ENCODE measurements around the gene CLSTN3.

DNA sequence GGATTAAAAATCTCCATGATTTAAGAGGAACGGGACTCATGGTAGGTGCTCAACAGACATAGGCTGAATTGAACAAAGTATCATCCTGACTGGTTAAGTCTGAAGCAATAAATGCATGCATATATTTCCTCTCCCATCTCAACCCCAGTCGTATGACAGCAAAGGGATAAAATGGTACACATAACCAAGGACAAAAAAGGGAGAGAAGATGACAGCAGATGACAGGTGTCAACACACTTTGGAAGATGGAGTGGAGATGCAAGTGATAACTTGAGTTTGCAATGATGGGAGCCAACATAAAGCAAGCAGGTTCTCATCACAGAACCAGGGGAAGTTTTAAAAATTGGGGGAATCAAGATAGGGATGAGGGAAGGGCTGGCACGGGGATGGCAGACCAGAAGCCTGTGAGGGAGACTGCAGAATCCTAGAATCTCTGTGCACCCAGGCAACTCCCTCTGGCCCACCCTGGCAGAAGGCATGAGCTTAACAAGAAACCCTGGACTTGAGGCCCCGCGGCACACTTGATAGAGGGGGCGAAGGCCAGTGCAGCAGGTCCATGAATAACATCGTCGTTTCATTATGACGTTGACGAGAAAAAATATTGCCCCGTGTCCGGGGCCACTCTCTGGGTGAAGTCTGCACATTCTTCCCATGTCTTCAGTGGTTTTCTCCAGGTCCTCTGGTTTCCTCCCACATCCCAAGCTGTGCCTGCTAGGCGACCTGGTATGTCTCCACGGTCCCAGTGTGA is 26.2 kb upstream of the CLSTN3 start:
- TF ChIP-seq, protein P1, sequence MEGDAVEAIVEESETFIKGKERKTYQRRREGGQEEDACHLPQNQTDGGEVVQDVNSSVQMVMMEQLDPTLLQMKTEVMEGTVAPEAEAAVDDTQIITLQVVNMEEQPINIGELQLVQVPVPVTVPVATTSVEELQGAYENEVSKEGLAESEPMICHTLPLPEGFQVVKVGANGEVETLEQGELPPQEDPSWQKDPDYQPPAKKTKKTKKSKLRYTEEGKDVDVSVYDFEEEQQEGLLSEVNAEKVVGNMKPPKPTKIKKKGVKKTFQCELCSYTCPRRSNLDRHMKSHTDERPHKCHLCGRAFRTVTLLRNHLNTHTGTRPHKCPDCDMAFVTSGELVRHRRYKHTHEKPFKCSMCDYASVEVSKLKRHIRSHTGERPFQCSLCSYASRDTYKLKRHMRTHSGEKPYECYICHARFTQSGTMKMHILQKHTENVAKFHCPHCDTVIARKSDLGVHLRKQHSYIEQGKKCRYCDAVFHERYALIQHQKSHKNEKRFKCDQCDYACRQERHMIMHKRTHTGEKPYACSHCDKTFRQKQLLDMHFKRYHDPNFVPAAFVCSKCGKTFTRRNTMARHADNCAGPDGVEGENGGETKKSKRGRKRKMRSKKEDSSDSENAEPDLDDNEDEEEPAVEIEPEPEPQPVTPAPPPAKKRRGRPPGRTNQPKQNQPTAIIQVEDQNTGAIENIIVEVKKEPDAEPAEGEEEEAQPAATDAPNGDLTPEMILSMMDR (IDR thresholded peaks at IDR 0.05), result no peak
- TF ChIP-seq RAD21 (IDR thresholded peaks at IDR 0.05; ENCODE audit: low read length) (no peak), MXI1 (IDR thresholded peaks at IDR 0.05; ENCODE audit: low read depth, low read length) (no peak), YY1 (IDR thresholded peaks at IDR 0.05; ENCODE audit: low read depth) (no peak), TAF1 (IDR thresholded peaks at IDR 0.05; ENCODE audit: borderline replicate concordance, low read depth, low read length) (no peak), TCF12 (IDR thresholded peaks at IDR 0.05) (no peak), POLR2AphosphoS5 (IDR thresholded peaks at IDR 0.05; ENCODE audit: low read depth, low read length) (no peak), ELF1 (IDR thresholded peaks at IDR 0.05) (no peak), RXRA (IDR thresholded peaks at IDR 0.05; ENCODE audit: borderline replicate concordance, low read depth) (no peak)
- TF ChIP-seq, protein P2, sequence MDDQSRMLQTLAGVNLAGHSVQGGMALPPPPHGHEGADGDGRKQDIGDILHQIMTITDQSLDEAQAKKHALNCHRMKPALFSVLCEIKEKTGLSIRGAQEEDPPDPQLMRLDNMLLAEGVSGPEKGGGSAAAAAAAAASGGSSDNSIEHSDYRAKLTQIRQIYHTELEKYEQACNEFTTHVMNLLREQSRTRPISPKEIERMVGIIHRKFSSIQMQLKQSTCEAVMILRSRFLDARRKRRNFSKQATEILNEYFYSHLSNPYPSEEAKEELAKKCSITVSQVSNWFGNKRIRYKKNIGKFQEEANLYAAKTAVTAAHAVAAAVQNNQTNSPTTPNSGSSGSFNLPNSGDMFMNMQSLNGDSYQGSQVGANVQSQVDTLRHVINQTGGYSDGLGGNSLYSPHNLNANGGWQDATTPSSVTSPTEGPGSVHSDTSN (IDR thresholded peaks at IDR 0.05), result no peak
- TF ChIP-seq, protein P3, sequence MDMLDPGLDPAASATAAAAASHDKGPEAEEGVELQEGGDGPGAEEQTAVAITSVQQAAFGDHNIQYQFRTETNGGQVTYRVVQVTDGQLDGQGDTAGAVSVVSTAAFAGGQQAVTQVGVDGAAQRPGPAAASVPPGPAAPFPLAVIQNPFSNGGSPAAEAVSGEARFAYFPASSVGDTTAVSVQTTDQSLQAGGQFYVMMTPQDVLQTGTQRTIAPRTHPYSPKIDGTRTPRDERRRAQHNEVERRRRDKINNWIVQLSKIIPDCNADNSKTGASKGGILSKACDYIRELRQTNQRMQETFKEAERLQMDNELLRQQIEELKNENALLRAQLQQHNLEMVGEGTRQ (IDR thresholded peaks at IDR 0.05; ENCODE audit: borderline replicate concordance, low read depth, low read length), result no peak
- TF ChIP-seq, protein P4, sequence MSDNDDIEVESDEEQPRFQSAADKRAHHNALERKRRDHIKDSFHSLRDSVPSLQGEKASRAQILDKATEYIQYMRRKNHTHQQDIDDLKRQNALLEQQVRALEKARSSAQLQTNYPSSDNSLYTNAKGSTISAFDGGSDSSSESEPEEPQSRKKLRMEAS (IDR thresholded peaks at IDR 0.05; ENCODE audit: low read depth), result no peak
- TF ChIP-seq, protein P5, sequence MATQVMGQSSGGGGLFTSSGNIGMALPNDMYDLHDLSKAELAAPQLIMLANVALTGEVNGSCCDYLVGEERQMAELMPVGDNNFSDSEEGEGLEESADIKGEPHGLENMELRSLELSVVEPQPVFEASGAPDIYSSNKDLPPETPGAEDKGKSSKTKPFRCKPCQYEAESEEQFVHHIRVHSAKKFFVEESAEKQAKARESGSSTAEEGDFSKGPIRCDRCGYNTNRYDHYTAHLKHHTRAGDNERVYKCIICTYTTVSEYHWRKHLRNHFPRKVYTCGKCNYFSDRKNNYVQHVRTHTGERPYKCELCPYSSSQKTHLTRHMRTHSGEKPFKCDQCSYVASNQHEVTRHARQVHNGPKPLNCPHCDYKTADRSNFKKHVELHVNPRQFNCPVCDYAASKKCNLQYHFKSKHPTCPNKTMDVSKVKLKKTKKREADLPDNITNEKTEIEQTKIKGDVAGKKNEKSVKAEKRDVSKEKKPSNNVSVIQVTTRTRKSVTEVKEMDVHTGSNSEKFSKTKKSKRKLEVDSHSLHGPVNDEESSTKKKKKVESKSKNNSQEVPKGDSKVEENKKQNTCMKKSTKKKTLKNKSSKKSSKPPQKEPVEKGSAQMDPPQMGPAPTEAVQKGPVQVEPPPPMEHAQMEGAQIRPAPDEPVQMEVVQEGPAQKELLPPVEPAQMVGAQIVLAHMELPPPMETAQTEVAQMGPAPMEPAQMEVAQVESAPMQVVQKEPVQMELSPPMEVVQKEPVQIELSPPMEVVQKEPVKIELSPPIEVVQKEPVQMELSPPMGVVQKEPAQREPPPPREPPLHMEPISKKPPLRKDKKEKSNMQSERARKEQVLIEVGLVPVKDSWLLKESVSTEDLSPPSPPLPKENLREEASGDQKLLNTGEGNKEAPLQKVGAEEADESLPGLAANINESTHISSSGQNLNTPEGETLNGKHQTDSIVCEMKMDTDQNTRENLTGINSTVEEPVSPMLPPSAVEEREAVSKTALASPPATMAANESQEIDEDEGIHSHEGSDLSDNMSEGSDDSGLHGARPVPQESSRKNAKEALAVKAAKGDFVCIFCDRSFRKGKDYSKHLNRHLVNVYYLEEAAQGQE (IDR thresholded peaks at IDR 0.05; ENCODE audit: low read depth, low read length), result no peak
- TF ChIP-seq, protein P6, sequence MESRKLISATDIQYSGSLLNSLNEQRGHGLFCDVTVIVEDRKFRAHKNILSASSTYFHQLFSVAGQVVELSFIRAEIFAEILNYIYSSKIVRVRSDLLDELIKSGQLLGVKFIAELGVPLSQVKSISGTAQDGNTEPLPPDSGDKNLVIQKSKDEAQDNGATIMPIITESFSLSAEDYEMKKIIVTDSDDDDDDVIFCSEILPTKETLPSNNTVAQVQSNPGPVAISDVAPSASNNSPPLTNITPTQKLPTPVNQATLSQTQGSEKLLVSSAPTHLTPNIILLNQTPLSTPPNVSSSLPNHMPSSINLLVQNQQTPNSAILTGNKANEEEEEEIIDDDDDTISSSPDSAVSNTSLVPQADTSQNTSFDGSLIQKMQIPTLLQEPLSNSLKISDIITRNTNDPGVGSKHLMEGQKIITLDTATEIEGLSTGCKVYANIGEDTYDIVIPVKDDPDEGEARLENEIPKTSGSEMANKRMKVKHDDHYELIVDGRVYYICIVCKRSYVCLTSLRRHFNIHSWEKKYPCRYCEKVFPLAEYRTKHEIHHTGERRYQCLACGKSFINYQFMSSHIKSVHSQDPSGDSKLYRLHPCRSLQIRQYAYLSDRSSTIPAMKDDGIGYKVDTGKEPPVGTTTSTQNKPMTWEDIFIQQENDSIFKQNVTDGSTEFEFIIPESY (IDR thresholded peaks at IDR 0.05; ENCODE audit: borderline replicate concordance, low read depth), result no peak

Data from SK-N-SH (cell line).